ENCODE results near the gene AURKB. TPM values are rescaled to one million over a fixed set of nuclear protein-coding genes. Genes with fewer than 3 reads are reported as not detected.
A peak's percentile ranks its signal among the peaks of the same experiment; 100 is the strongest.

Gene AURKB
- polyA plus RNA-seq, 1 donor from 2014 or later, result 0.84 TPM

- Histone ChIP-seq H3K4me3 (ENCODE audit: low read length) (peak overlapping the region; percentile 76), H3K4me2 (ENCODE audit: low read length) (peak overlapping the region; percentile 79), H3K36me3 (ENCODE audit: insufficient read depth, low read length) (no peaks in the 10 kb centered on the region), H2AFZ (ENCODE audit: low read depth, low read length) (no peak overlapping the region), H3K9ac (ENCODE audit: low read length) (no peak overlapping the region), H3K9me3 (ENCODE audit: low read length) (no peaks in the 10 kb centered on the region), H3K79me2 (replicated peaks; ENCODE audit: insufficient read depth, low read length) (peaks cover 13% of the 10 kb centered on the region), H3K27ac (ENCODE audit: low read length) (no peak overlapping the region), H3K27me3 (ENCODE audit: insufficient read depth, low read depth, low read length) (no peaks in the 10 kb centered on the region), H3K9me2 (ENCODE audit: insufficient read depth, low read length) (no peaks in the 10 kb centered on the region), H3F3A (ENCODE audit: insufficient read depth, low read length, poor library complexity, severe bottlenecking) (no peaks in the 10 kb centered on the region), H4K20me1 (ENCODE audit: insufficient read depth) (no peaks in the 10 kb centered on the region)
- TF ChIP-seq MXI1 (conservative IDR thresholded peaks at IDR 0.05; ENCODE audit: poor library complexity, severe bottlenecking) (no peak), REST (IDR thresholded peaks at IDR 0.05; ENCODE audit: borderline replicate concordance) (no peak), EP300 (conservative IDR thresholded peaks at IDR 0.05; ENCODE audit: poor library complexity, severe bottlenecking) (no peak), POLR2AphosphoS5 (IDR thresholded peaks at IDR 0.05) (no peak), TAF1 (IDR thresholded peaks at IDR 0.05; ENCODE audit: low read depth) (no peak), CTCF (IDR thresholded peaks at IDR 0.05; ENCODE audit: poor library complexity, severe bottlenecking) (no peak), SMC3 (conservative IDR thresholded peaks at IDR 0.05; ENCODE audit: poor library complexity) (no peak), EZH2 (IDR thresholded peaks at IDR 0.05; ENCODE audit: borderline replicate concordance, insufficient read depth, low read length, poor library complexity, severe bottlenecking) (no peak), RAD21 (conservative IDR thresholded peaks at IDR 0.05) (no peak)
These were observed 535 bp upstream of the AURKB start for GRCh38 chr17:8210761-8211458.

GRCh38 chr17:8206536-8206935 is 3.8 kb downstream of the AURKB start:
- Histone ChIP-seq H3K79me2 (replicated peaks; ENCODE audit: insufficient read depth, low read length) (peaks cover 13% of the 10 kb centered on the region), H3K9ac (ENCODE audit: low read length) (no peak overlapping the region)

More at GRCh38 chr17:8206536-8206935, 3.8 kb downstream of the AURKB start:
- no peak for TF ChIP-seq CTCF (IDR thresholded peaks at IDR 0.05; ENCODE audit: poor library complexity, severe bottlenecking)
- TF ChIP-seq EP300 (conservative IDR thresholded peaks at IDR 0.05; ENCODE audit: poor library complexity, severe bottlenecking), result no peak
- no peak for TF ChIP-seq MXI1 (conservative IDR thresholded peaks at IDR 0.05; ENCODE audit: poor library complexity, severe bottlenecking)
- no peak for TF ChIP-seq TAF1 (IDR thresholded peaks at IDR 0.05; ENCODE audit: low read depth)
- TF ChIP-seq RAD21 (conservative IDR thresholded peaks at IDR 0.05), result no peak
- TF ChIP-seq SMC3 (conservative IDR thresholded peaks at IDR 0.05; ENCODE audit: poor library complexity), result no peak
- TF ChIP-seq POLR2AphosphoS5 (IDR thresholded peaks at IDR 0.05), result no peak
- TF ChIP-seq REST (IDR thresholded peaks at IDR 0.05; ENCODE audit: borderline replicate concordance), result no peak
- no peak for TF ChIP-seq EZH2 (IDR thresholded peaks at IDR 0.05; ENCODE audit: borderline replicate concordance, insufficient read depth, low read length, poor library complexity, severe bottlenecking)
- Histone ChIP-seq H3K36me3 (ENCODE audit: insufficient read depth, low read length) (no peaks in the 10 kb centered on the region), H3K27me3 (ENCODE audit: insufficient read depth, low read depth, low read length) (no peaks in the 10 kb centered on the region), H2AFZ (ENCODE audit: low read depth, low read length) (no peak overlapping the region), H4K20me1 (ENCODE audit: insufficient read depth) (no peaks in the 10 kb centered on the region), H3K4me2 (ENCODE audit: low read length) (no peak overlapping the region), H3K9me2 (ENCODE audit: insufficient read depth, low read length) (no peaks in the 10 kb centered on the region), H3F3A (ENCODE audit: insufficient read depth, low read length, poor library complexity, severe bottlenecking) (no peaks in the 10 kb centered on the region), H3K27ac (ENCODE audit: low read length) (no peak overlapping the region), H3K4me3 (ENCODE audit: low read length) (no peak overlapping the region), H3K9me3 (ENCODE audit: low read length) (no peaks in the 10 kb centered on the region)
